ENCODE measurements around the gene PRSS38.
"Not testable (repeated sequence)": the region's sequence is repeated elsewhere in the genome, so short reads cannot be mapped to it uniquely, and the experiment has no call there.

Gene PRSS38

DNA sequence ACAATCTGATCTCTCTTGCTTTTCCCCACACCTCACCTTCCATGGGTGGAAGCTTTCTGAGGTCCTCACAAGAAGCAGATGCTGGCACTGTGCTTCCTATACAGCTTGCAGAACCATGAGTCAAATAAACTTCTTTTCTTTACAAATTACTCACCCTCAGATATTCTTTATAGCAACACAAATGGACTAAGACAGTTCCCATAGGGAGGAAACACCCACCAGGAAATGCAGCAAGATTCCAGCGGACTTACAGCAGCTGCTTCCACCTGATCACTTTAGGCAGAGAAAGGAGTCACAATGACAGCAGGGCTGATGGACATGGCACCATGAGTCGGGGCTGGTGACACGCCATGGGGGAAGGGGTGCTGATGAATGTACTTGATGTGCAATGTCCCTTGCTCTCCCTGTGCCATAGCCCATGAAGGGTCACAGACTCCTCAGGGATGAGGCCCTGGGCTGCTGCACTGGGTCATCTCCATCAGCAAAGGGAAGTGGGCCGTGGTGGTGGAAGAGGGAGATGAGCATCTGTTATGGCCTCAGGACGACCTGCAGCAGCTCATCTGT, 53.9 kb downstream of the PRSS38 start:
- no peak for DNase-seq
- Histone ChIP-seq H3K27me3 (peaks cover 0 to 5% of the 10 kb centered on the region in 2 donors), H3K9me3 (peaks cover 0 to 19% (median 5%) of the 10 kb centered on the region in 3 donors), H3K4me3 (no peak overlapping the region), H3K4me1 (peaks cover 0 to 4% (median 0%) of the 10 kb centered on the region in 4 donors), H3K36me3 (no peaks in the 10 kb centered on the region), H3K27ac (no peak overlapping the region)
- TF ChIP-seq, protein P1, sequence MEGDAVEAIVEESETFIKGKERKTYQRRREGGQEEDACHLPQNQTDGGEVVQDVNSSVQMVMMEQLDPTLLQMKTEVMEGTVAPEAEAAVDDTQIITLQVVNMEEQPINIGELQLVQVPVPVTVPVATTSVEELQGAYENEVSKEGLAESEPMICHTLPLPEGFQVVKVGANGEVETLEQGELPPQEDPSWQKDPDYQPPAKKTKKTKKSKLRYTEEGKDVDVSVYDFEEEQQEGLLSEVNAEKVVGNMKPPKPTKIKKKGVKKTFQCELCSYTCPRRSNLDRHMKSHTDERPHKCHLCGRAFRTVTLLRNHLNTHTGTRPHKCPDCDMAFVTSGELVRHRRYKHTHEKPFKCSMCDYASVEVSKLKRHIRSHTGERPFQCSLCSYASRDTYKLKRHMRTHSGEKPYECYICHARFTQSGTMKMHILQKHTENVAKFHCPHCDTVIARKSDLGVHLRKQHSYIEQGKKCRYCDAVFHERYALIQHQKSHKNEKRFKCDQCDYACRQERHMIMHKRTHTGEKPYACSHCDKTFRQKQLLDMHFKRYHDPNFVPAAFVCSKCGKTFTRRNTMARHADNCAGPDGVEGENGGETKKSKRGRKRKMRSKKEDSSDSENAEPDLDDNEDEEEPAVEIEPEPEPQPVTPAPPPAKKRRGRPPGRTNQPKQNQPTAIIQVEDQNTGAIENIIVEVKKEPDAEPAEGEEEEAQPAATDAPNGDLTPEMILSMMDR (IDR thresholded peaks at IDR 0.05): no peak
- intact Hi-C loops (cut with DNase I; ENCODE audit: low total_unique reads): no loop called here

DNA sequence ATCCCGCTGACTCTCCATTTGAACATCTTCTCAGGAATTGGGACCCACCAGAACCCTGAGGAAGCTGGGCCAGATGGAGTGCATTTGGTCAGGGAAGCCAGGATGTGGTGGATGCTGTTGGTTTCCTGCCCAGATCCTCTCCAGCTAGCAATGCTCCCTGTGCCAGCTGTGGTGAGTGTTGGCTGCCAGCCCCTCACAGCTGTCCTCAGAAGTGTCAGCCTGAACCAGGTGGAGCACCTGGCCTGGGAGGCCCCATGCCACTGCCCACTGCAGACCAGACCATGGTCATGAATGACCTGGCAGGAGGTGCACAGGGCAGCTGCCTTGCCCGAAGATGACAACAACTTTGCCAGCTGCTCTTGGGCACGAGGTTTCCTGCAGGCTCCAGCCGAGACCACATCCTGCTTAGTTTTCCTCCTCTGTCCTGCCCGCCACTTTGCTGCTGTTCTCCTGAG, 54.4 kb downstream of the PRSS38 start:
- Histone ChIP-seq H3K4me1 (peaks cover 0 to 4% (median 0%) of the 10 kb centered on the region in 4 donors), H3K27me3 (peaks cover 0 to 5% of the 10 kb centered on the region in 2 donors), H3K4me3 (no peak overlapping the region), H3K27ac (no peak overlapping the region), H3K9me3 (peaks cover 0 to 14% (median 5%) of the 10 kb centered on the region in 3 donors), H3K36me3 (no peaks in the 10 kb centered on the region)
- DNase-seq: no peak
- TF ChIP-seq, protein P1 (IDR thresholded peaks at IDR 0.05): no peak
- intact Hi-C loops (cut with DNase I; ENCODE audit: low total_unique reads): no loop called here

DNA sequence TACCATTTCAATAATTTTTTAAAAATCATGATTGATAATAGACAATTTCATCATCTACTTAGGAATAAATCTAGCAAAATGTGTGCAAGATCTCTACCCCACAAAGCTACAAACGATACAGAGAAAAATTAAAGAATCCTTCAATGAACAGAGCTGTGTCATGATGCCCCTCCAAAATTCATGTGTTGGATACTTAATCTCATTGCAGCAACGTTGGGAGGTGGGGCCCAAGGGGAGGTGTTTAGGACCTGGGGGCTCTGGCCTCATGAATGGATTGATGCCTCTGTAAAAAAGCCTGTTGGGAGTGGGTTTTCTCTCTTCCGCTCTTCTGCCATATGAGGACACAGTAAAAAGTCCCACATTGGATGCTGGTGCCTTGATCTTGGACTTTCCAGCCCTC, 54.9 kb downstream of the PRSS38 start:
- intact Hi-C loops (cut with DNase I; ENCODE audit: low total_unique reads): no loop called here
- Histone ChIP-seq H3K4me1 (peaks cover 0 to 4% (median 0%) of the 10 kb centered on the region in 4 donors), H3K27ac (no peak overlapping the region), H3K27me3 (peaks cover 0 to 5% of the 10 kb centered on the region in 2 donors), H3K9me3 (peaks cover 0 to 9% (median under 1%) of the 10 kb centered on the region in 3 donors), H3K4me3 (no peak overlapping the region), H3K36me3 (no peaks in the 10 kb centered on the region)
- no peak for DNase-seq
- TF ChIP-seq, protein P1 (IDR thresholded peaks at IDR 0.05): no peak

GRCh38 chr1:227871892-227872291, 56.4 kb downstream of the PRSS38 start:
- intact Hi-C loops (cut with DNase I; ENCODE audit: low total_unique reads); H3K27me3 ChIP-seq; DNase-seq; H3K4me1 ChIP-seq; H3K4me3 ChIP-seq; H3K36me3 ChIP-seq; H3K9me3 ChIP-seq; H3K27ac ChIP-seq: not testable (repeated sequence)

GRCh38 chr1:227877810-227878209, 62.3 kb downstream of the PRSS38 start:
- intact Hi-C loops (cut with DNase I; ENCODE audit: low total_unique reads); DNase-seq; H3K4me3 ChIP-seq; H3K27ac ChIP-seq; H3K9me3 ChIP-seq; H3K4me1 ChIP-seq; H3K27me3 ChIP-seq; H3K36me3 ChIP-seq: not testable (repeated sequence)

- Histone ChIP-seq H3K27me3 (peaks cover 0 to 19% of the 10 kb centered on the region in 2 donors), H3K4me3 (no peak overlapping the region), H3K4me1 (peaks cover 0 to 3% (median under 1%) of the 10 kb centered on the region in 4 donors), H3K36me3 (no peaks in the 10 kb centered on the region), H3K27ac (no peak overlapping the region), H3K9me3 (no peaks in the 10 kb centered on the region)
- intact Hi-C loops (cut with DNase I; ENCODE audit: low total_unique reads): no loop called here
- DNase-seq: no peak
- TF ChIP-seq, protein P1 (IDR thresholded peaks at IDR 0.05): no peak
Observed at GRCh38 chr1:227880342-227880924, 65.0 kb downstream of the PRSS38 start.
